SK-N-MC (cell line): ENCODE results near the gene DNER.

Experiments used
- EZH2 ChIP-seq: fragments of 200-600 bp; sonication (generic); IDR thresholded peaks from one replicate; pipeline ENCODE4 v1.6.1; 2017; ENCODE audit warnings: antibody characterized with exemption
- FOXP2 ChIP-seq: optimal IDR thresholded peaks from 2 replicates; pipeline ENCODE3; 2011; ENCODE audit warnings: mild to moderate bottlenecking, moderate library complexity; ENCODE audit not compliant: insufficient read depth; ENCODE audit errors: extremely low read length, control extremely low read depth
- POLR2AphosphoS5 ChIP-seq: IDR thresholded peaks from 2 replicates; pipeline ENCODE4 v1.6.1; 2012; ENCODE audit warnings: mild to moderate bottlenecking, low read depth, low read length, borderline replicate concordance

- TF ChIP-seq POLR2AphosphoS5 (no peak), EZH2 (no peak), FOXP2 (no peak)
Observed at GRCh38 chr2:229673676-229674075, 40.7 kb downstream of the DNER start.
